GM12864 (cell line): Measurements from ENCODE around the gene TRAF3.

ENCODE experiments used
- DNase-seq: peaks from one replicate; pipeline ENCODE4 v3.0.0-alpha.2; 2011; ENCODE audit warnings: low read depth
- H3K4me3 ChIP-seq: 2 replicates; pipeline ENCODE4 v1.5.1; 2011; ENCODE audit warnings: mild to moderate bottlenecking, low read depth, low read length, control low read depth
- CTCF ChIP-seq: IDR thresholded peaks from 2 replicates; pipeline ENCODE4 v1.5.1; 2011; ENCODE audit warnings: low read depth, mild to moderate bottlenecking, moderate library complexity, low read length, control low read depth, inconsistent platforms; ENCODE audit errors: missing control alignments

Gene TRAF3

GRCh38 chr14:102806447-102806846 lies 29.2 kb downstream of the TRAF3 start:
- DNase-seq = no peak
- no peak for TF ChIP-seq CTCF
- no peak overlapping the region for H3K4me3 ChIP-seq

DNA sequence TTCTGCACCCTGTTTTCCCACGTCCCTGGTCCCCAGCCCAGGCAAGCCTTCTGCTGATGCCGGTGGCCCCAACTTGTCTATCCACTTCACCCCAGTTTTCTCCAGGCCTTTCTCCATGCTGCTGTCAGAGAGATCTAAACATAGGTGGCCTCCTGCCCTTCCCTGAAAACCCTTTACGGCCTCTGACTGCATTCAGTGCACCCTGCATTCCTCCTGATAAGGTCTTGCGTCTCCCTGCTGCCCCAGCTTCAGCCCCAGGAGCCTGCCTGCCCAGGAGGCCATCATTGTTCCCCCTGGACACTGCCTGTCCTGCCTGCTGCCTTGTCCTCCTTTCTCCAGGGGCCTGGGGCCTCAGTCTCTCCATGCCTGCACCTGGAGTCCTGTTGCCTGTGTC lies 29.8 kb downstream of the TRAF3 start:
- TF ChIP-seq CTCF = no peak
- DNase-seq = no peak
- no peak overlapping the region; the same call in 1 of the 2 replicates for H3K4me3 ChIP-seq

DNA sequence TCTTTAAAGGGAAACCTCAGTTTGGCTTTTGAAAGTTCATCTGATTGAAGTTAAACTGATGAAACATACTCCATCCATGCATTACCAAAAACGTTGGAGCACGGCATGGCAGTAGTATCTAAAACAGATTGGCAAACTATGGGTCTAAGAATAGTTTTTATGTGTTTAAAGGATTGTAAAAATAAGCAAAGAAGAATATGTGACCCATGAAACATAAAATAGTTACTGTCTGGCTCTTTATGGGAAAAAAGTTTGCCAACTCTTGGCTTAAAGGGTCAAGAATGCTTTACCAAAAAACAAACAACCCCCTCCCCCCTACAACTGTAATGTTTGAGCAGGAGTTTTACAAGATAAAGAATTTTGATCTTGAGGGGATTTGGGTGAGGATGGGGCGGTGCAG lies 32.6 kb downstream of the TRAF3 start:
- no peak for TF ChIP-seq CTCF
- DNase-seq = no peak
- H3K4me3 ChIP-seq = no peak overlapping the region

GRCh38 chr14:102810523-102810922 lies 33.3 kb downstream of the TRAF3 start:
- TF ChIP-seq CTCF = no peak
- no peak overlapping the region for H3K4me3 ChIP-seq
- no peak for DNase-seq

GRCh38 chr14:102811254-102811963 lies 34.2 kb downstream of the TRAF3 start:
- TF ChIP-seq CTCF = no peak
- H3K4me3 ChIP-seq = no peak overlapping the region
- no peak for DNase-seq

DNA sequence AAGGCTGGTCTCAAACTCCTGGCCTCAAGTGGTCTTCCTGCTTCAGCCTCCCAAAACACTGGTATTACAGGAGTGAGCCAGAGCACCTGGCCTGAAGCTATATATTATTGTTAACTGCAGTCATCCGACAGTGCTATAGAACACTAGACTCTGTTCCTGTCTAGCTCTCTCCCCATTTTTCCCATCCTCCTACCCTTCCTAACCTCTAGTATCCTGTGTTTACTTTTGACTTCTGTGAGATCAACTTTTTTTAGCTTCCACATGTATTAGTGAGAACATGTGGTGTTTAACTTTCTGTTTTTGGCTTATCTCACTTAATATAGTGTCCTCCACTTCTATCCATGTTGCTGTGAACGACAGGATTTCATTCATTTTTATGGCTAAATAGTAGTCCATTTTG lies 34.7 kb downstream of the TRAF3 start:
- no peak for DNase-seq
- TF ChIP-seq CTCF = no peak

GRCh38 chr14:102813691-102814090 lies 36.4 kb downstream of the TRAF3 start:
- TF ChIP-seq CTCF = no peak
- DNase-seq = no peak
- H3K4me3 ChIP-seq = no peak overlapping the region

More for the DNA sequence above, 34.7 kb downstream of the TRAF3 start:
- no peak overlapping the region for H3K4me3 ChIP-seq
